IPS-18c (cell line): ENCODE measurements around the gene SGCE.

Source experiments
- H3K4me3 ChIP-seq: 2 replicates; pipeline ENCODE4 v1.7.0; 2013; ENCODE audit warnings: low read depth, mild to moderate bottlenecking, low read length, moderate library complexity; ENCODE audit not compliant: insufficient read depth
- H3K9me3 ChIP-seq: one replicate; pipeline ENCODE4 v1.6.1; 2013; ENCODE audit warnings: mild to moderate bottlenecking, low read length, moderate library complexity; ENCODE audit not compliant: control insufficient read depth, insufficient read depth

The SGCE gene

GRCh38 chr7:94642838-94643653, 12.9 kb downstream of the SGCE start:
- H3K4me3 ChIP-seq: no peak overlapping the region

GRCh38 chr7:94639384-94639783, 16.5 kb downstream of the SGCE start:
- Histone ChIP-seq H3K4me3 (no peak overlapping the region), H3K9me3 (no peaks in the 10 kb centered on the region)

More at GRCh38 chr7:94642838-94643653, 12.9 kb downstream of the SGCE start:
- no peaks in the 10 kb centered on the region for H3K9me3 ChIP-seq

GRCh38 chr7:94635687-94636086, 20.2 kb downstream of the SGCE start:
- Histone ChIP-seq H3K4me3 (no peak overlapping the region), H3K9me3 (no peaks in the 10 kb centered on the region)

GRCh38 chr7:94634502-94634901, 21.4 kb downstream of the SGCE start:
- no peak overlapping the region for H3K4me3 ChIP-seq
- H3K9me3 ChIP-seq: no peaks in the 10 kb centered on the region

GRCh38 chr7:94633687-94634086, 22.2 kb downstream of the SGCE start:
- Histone ChIP-seq H3K9me3 (no peaks in the 10 kb centered on the region), H3K4me3 (no peak overlapping the region)

GRCh38 chr7:94633014-94633341, 23.0 kb downstream of the SGCE start:
- no peak overlapping the region for H3K4me3 ChIP-seq

GRCh38 chr7:94632338-94633013, 23.5 kb downstream of the SGCE start:
- no peak overlapping the region for H3K4me3 ChIP-seq
- no peaks in the 10 kb centered on the region for H3K9me3 ChIP-seq

More at GRCh38 chr7:94633014-94633341, 23.0 kb downstream of the SGCE start:
- no peaks in the 10 kb centered on the region for H3K9me3 ChIP-seq

GRCh38 chr7:94630855-94631254, 25.1 kb downstream of the SGCE start:
- Histone ChIP-seq H3K4me3 (no peak overlapping the region), H3K9me3 (no peaks in the 10 kb centered on the region)

- Histone ChIP-seq H3K4me3 (no peak overlapping the region), H3K9me3 (no peaks in the 10 kb centered on the region)
Observed at GRCh38 chr7:94623820-94624219, 32.1 kb downstream of the SGCE start.

GRCh38 chr7:94621120-94621519, 34.8 kb downstream of the SGCE start:
- H3K4me3 ChIP-seq: no peak overlapping the region
- no peaks in the 10 kb centered on the region for H3K9me3 ChIP-seq

GRCh38 chr7:94620703-94621118, 35.2 kb downstream of the SGCE start:
- no peaks in the 10 kb centered on the region for H3K9me3 ChIP-seq
- H3K4me3 ChIP-seq: no peak overlapping the region

GRCh38 chr7:94618126-94618525, 37.8 kb downstream of the SGCE start:
- Histone ChIP-seq H3K9me3 (no peaks in the 10 kb centered on the region), H3K4me3 (no peak overlapping the region)

GRCh38 chr7:94616855-94617254, 39.1 kb downstream of the SGCE start:
- no peak overlapping the region for H3K4me3 ChIP-seq
- no peaks in the 10 kb centered on the region for H3K9me3 ChIP-seq

GRCh38 chr7:94615666-94616065, 40.3 kb downstream of the SGCE start:
- H3K9me3 ChIP-seq: no peaks in the 10 kb centered on the region
- H3K4me3 ChIP-seq: no peak overlapping the region

- Histone ChIP-seq H3K4me3 (no peak overlapping the region), H3K9me3 (no peaks in the 10 kb centered on the region)
Observed at GRCh38 chr7:94612661-94613060, 43.3 kb downstream of the SGCE start.

GRCh38 chr7:94612253-94612652, 43.7 kb downstream of the SGCE start:
- Histone ChIP-seq H3K9me3 (no peaks in the 10 kb centered on the region), H3K4me3 (no peak overlapping the region)

- no peaks in the 10 kb centered on the region for H3K9me3 ChIP-seq
- H3K4me3 ChIP-seq: no peak overlapping the region
Observed at GRCh38 chr7:94609561-94609960, 46.4 kb downstream of the SGCE start.

GRCh38 chr7:94605031-94605430, 50.9 kb downstream of the SGCE start:
- Histone ChIP-seq H3K4me3 (no peak overlapping the region), H3K9me3 (no peaks in the 10 kb centered on the region)
